HCT116 (cell line): Measurements from ENCODE around the gene IQCB1.
"Not testable (repeated sequence)": the region's sequence is repeated elsewhere in the genome, so short reads cannot be mapped to it uniquely, and the experiment has no call there.

ENCODE experiments used
- CTCF ChIP-seq, 3 experiments: fragments of 200-600 bp in 1 of 3; sonication (generic) in 1 of 3; IDR thresholded peaks in 2 of 3; conservative IDR thresholded peaks in 1 of 3; 2 replicates each; pipeline ENCODE4 v1.5.1; 2012 to 2017; ENCODE audit warnings: low read depth in 2 of 3, low read length in 2 of 3, antibody characterized with exemption in 1 of 3, borderline replicate concordance in 1 of 3, control low read depth in 1 of 3, mild to moderate bottlenecking in 1 of 3, mixed read lengths in 1 of 3, mixed run types in 1 of 3, moderate library complexity in 1 of 3; ENCODE audit not compliant: insufficient read depth in 1 of 3
- JUND ChIP-seq: IDR thresholded peaks from 2 replicates; pipeline ENCODE4 v1.6.1; 2012

GRCh38 chr3:121743106-121743505 is 91.8 kb downstream of the IQCB1 start:
- not testable (repeated sequence) for TF ChIP-seq JUND; CTCF (IDR thresholded peaks at IDR 0.05 in 2 of 3, conservative IDR thresholded peaks at IDR 0.05 in 1 of 3; ENCODE audit: borderline replicate concordance in 1 of 3, insufficient read depth in 1 of 3, low read depth in 2 of 3, low read length in 2 of 3)
